Endothelial cell of umbilical vein (primary cell): ENCODE data around the gene DYNLRB2. TPM values are rescaled to one million over a fixed set of nuclear protein-coding genes. Genes with fewer than 3 reads are reported as not detected.

Experiments
- BruUV-seq: library from RNA; stranded (reverse); fragments of 400-500 nt; replicated peaks from 2 replicates; lab custom pipeline; 2021; lab: Mats Ljungman, UMichigan
- CTCF ChIA-PET: fragments of 300-600, 350-600 bp; sonication (Branson Sonifier 250); formaldehyde crosslinking; loops from one replicate; lab custom pipeline; 2021; ENCODE audit warnings: antibody characterized with exemption, inconsistent platforms; lab: Charles Lee
- POLR2A ChIA-PET: fragments of 300-600, 350-600 bp; sonication (Branson Sonifier 250); formaldehyde crosslinking; loops from one replicate; lab custom pipeline; 2021; ENCODE audit warnings: antibody characterized with exemption, inconsistent platforms; lab: Charles Lee
- DNase-seq: peaks from one replicate; pipeline ENCODE4 v3.0.0-alpha.2; 2011; ENCODE audit warnings: low read depth, low spot score
- FAIRE-seq: peaks from 2 replicates; lab custom pipeline; 2011; peaks lifted over from hg19 to GRCh38; lab: Jason Lieb, UNC
- H2AFZ ChIP-seq: 2 replicates; pipeline ENCODE4 v1.6.0; 2012; ENCODE audit warnings: low read depth, low read length, control low read depth, inconsistent platforms
- H3K27ac ChIP-seq: 2 replicates; pipeline ENCODE4 v1.5.1; 2011; ENCODE audit warnings: low read depth, mild to moderate bottlenecking, control low read depth, low read length, moderate library complexity; ENCODE audit not compliant: insufficient read depth
- H3K27me3 ChIP-seq, 2 experiments: 2 replicates each; pipeline versions ENCODE4 v1.6.0 to v1.6.1; 2011; ENCODE audit warnings: low read length in 2 of 2, mixed read lengths in 1 of 2; ENCODE audit not compliant: control insufficient read depth in 2 of 2, insufficient read depth in 2 of 2
- H3K36me3 ChIP-seq, 2 experiments: 2 replicates in 1 of 2; 3 replicates in 1 of 2; pipeline ENCODE4 v1.5.1; 2011; ENCODE audit warnings: low read length in 2 of 2, mild to moderate bottlenecking in 1 of 2, moderate library complexity in 1 of 2; ENCODE audit not compliant: control insufficient read depth in 2 of 2, insufficient read depth in 2 of 2; ENCODE audit errors: extremely low read depth in 1 of 2
- H3K4me1 ChIP-seq: 3 replicates; pipeline ENCODE4 v1.5.1; 2011; ENCODE audit warnings: mild to moderate bottlenecking, low read length; ENCODE audit not compliant: control insufficient read depth, insufficient read depth; ENCODE audit errors: extremely low read depth
- H3K4me2 ChIP-seq: 2 replicates; pipeline ENCODE4 v1.6.1; 2011; ENCODE audit warnings: low read length, control low read depth, mixed read lengths; ENCODE audit not compliant: insufficient read depth
- H3K4me3 ChIP-seq, 3 experiments: fragments of 200-600 bp in 1 of 3; sonication (generic), shearing (Covaris generic) in 1 of 3; replicated peaks in 1 of 3; 2 replicates each; pipeline ENCODE4 v1.5.1; 2011 to 2016; ENCODE audit warnings: control low read depth in 3 of 3, low read length in 3 of 3, mild to moderate bottlenecking in 2 of 3, inconsistent platforms in 1 of 3, low read depth in 1 of 3, moderate library complexity in 1 of 3; ENCODE audit not compliant: insufficient read depth in 1 of 3
- H3K79me2 ChIP-seq: 2 replicates; pipeline ENCODE4 v1.6.0; 2012; ENCODE audit warnings: low read length, inconsistent platforms; ENCODE audit not compliant: control insufficient read depth, insufficient read depth
- H3K9ac ChIP-seq: replicated peaks from 2 replicates; pipeline ENCODE3; 2011; ENCODE audit warnings: low read length, control low read depth; ENCODE audit not compliant: insufficient read depth; ENCODE audit errors: extremely low read depth
- H3K9me1 ChIP-seq: replicated peaks from 3 replicates; pipeline ENCODE4 v1.6.0; 2011; ENCODE audit warnings: mild to moderate bottlenecking, low read length; ENCODE audit not compliant: control insufficient read depth, insufficient read depth; ENCODE audit errors: extremely low read depth
- H3K9me3 ChIP-seq: replicated peaks from 2 replicates; pipeline ENCODE4 v1.5.1; 2012; ENCODE audit warnings: low read length, inconsistent platforms; ENCODE audit not compliant: control insufficient read depth, insufficient read depth
- H4K20me1 ChIP-seq: replicated peaks from 2 replicates; pipeline ENCODE3; 2011; ENCODE audit warnings: mild to moderate bottlenecking, low read length; ENCODE audit not compliant: control insufficient read depth, insufficient read depth; ENCODE audit errors: extremely low read depth
- CTCF ChIP-seq, 2 donors: IDR thresholded peaks; 1 replicate in 1 of 2; 2 replicates in 1 of 2; pipeline ENCODE4 v1.5.1; 2011; ENCODE audit warnings: low read length in 2 of 2, mild to moderate bottlenecking in 2 of 2, moderate library complexity in 2 of 2, control low read depth in 1 of 2, inconsistent platforms in 1 of 2, low read depth in 1 of 2; ENCODE audit not compliant: insufficient read depth in 1 of 2; ENCODE audit errors: extremely low read depth in 1 of 2
- EZH2 ChIP-seq: IDR thresholded peaks from 2 replicates; pipeline ENCODE4 v1.6.1; 2012; ENCODE audit warnings: borderline replicate concordance, low read depth, mild to moderate bottlenecking, moderate library complexity, low read length, inconsistent platforms; ENCODE audit not compliant: severe bottlenecking
- FOS ChIP-seq: IDR thresholded peaks from 2 replicates; pipeline ENCODE4 v1.6.1; 2011; ENCODE audit warnings: mild to moderate bottlenecking, low read length, moderate library complexity, borderline replicate concordance; ENCODE audit not compliant: insufficient read depth
- GATA2 ChIP-seq: IDR thresholded peaks from 2 replicates; pipeline ENCODE4 v1.7.0; 2011; ENCODE audit warnings: low read depth, mild to moderate bottlenecking, moderate library complexity, mixed read lengths, low read length; ENCODE audit not compliant: insufficient read length, insufficient read depth
- JUN ChIP-seq: IDR thresholded peaks from 2 replicates; pipeline ENCODE4 v1.6.1; 2011; ENCODE audit warnings: borderline replicate concordance, low read depth; ENCODE audit not compliant: insufficient read length, insufficient read depth
- MAX ChIP-seq: IDR thresholded peaks from 2 replicates; pipeline ENCODE4 v1.6.1; 2011; ENCODE audit not compliant: insufficient read depth, insufficient read length
- MYC ChIP-seq: IDR thresholded peaks from one replicate; pipeline ENCODE4 v1.6.1; 2011; ENCODE audit warnings: mild to moderate bottlenecking, low read depth, low read length
- POLR2A ChIP-seq: IDR thresholded peaks from 2 replicates; pipeline ENCODE4 v1.6.1; 2012; ENCODE audit warnings: low read depth, mild to moderate bottlenecking, control low read depth, low read length
- POLR2AphosphoS5 ChIP-seq: IDR thresholded peaks from 2 replicates; pipeline ENCODE4 v1.6.1; 2012; ENCODE audit warnings: low read depth, mild to moderate bottlenecking, control low read depth, low read length, moderate library complexity; ENCODE audit not compliant: insufficient read depth
- dilution Hi-C: fragments of 300-500 bp; cut with MboI; formaldehyde crosslinking; loops from one replicate; pipeline ENCODE4 v1.15.0; 2019; ENCODE audit warnings: low sequenced_read_pairs; ENCODE audit not compliant: extremely low pct_ligation_motif_present
- intact Hi-C: fragments of 100-400 bp; cut with micrococcal nuclease; formaldehyde crosslinking; loops from one replicate; pipeline ENCODE4 v1.10.0; 2022
- polyA plus RNA-seq, 4 experiments: library from polyadenylated mRNA; depleted of rRNA in 3 of 4; stranded (reverse) in 3 of 4; unstranded in 1 of 4; fragments of >200 nt; gene quantifications; 2 replicates each; pipeline versions ENCODE4 v1.2.1 to v1.2.3, GENCODE V29; 2011 to 2012; ENCODE audit warnings: missing spikeins in 1 of 4
- total RNA-seq: library from RNA; stranded (reverse); gene quantifications from 2 replicates; pipeline ENCODE4 v1.2.3, GENCODE V29; 2021

DYNLRB2 gene
- total and polyA plus RNA-seq, 2 donors (not counting 3 experiments of a cell fraction or from before 2014, with no cell fraction given): not detected

- DNase-seq (no peak), FAIRE-seq (no peak)
- ChIA-PET CTCF (interaction anchor here (1.6 kb wide), 1 partner anchor 24 kb away, joined by 5 read pairs; no protein-coding TSS in a partner anchor), POLR2A (no interaction called here)
- BruUV-seq: no TSS peak
- dilution Hi-C loops (no loop called here), intact Hi-C loops (no loop called here)
- H3K4me2 ChIP-seq: no peak overlapping the region
- H3K27ac ChIP-seq: no peak overlapping the region
- no peaks in the 10 kb centered on the region for H4K20me1 ChIP-seq
- no peaks in the 10 kb centered on the region for H3K36me3 ChIP-seq
- no peaks in the 10 kb centered on the region for H3K4me1 ChIP-seq
- H3K4me3 ChIP-seq: no peak overlapping the region
- no peaks in the 10 kb centered on the region for H3K79me2 ChIP-seq
- no peaks in the 10 kb centered on the region for H3K9me1 ChIP-seq
- no peaks in the 10 kb centered on the region for H3K27me3 ChIP-seq
- H3K9ac ChIP-seq: no peak overlapping the region
- H2AFZ ChIP-seq: no peak overlapping the region
- no peaks in the 10 kb centered on the region for H3K9me3 ChIP-seq
- no peak for TF ChIP-seq POLR2A
- TF ChIP-seq MYC: no peak
- TF ChIP-seq CTCF (IDR thresholded peaks at IDR 0.05; ENCODE audit: extremely low read depth in 1 of 2, insufficient read depth in 1 of 2, low read depth in 1 of 2, low read length in 2 of 2): no peak
Observed at GRCh38 chr16:80591071-80591915, 50.5 kb downstream of the DYNLRB2 start.

GRCh38 chr16:80592273-80592672, 51.5 kb downstream of the DYNLRB2 start:
- Histone ChIP-seq H3K4me1 (no peaks in the 10 kb centered on the region), H3K79me2 (no peaks in the 10 kb centered on the region), H3K9ac (no peak overlapping the region), H3K4me3 (no peak overlapping the region), H3K9me1 (no peaks in the 10 kb centered on the region), H3K4me2 (no peak overlapping the region), H3K9me3 (no peaks in the 10 kb centered on the region), H2AFZ (no peak overlapping the region), H3K27me3 (no peaks in the 10 kb centered on the region), H3K27ac (no peak overlapping the region), H4K20me1 (no peaks in the 10 kb centered on the region), H3K36me3 (no peaks in the 10 kb centered on the region)
- POLR2A ChIA-PET: no interaction called here
- intact Hi-C loops: no loop called here
- CTCF ChIA-PET: no interaction called here
- no TSS peak for BruUV-seq
- TF ChIP-seq MAX (no peak), GATA2 (no peak), EZH2 (no peak), POLR2A (no peak), MYC (no peak), FOS (no peak), CTCF (IDR thresholded peaks at IDR 0.05; ENCODE audit: extremely low read depth in 1 of 2, insufficient read depth in 1 of 2, low read depth in 1 of 2, low read length in 2 of 2) (no peak), JUN (no peak), POLR2AphosphoS5 (no peak)
- dilution Hi-C loops: no loop called here
- no peak for FAIRE-seq
- DNase-seq: no peak
